Measurements from ENCODE around the gene SCGB3A1. TPM values are rescaled to one million over a fixed set of nuclear protein-coding genes. Genes with fewer than 3 reads are reported as not detected.

SCGB3A1 gene
- total and polyA plus RNA-seq, 8 donors: 1.1 to 104 (median 2.9) TPM

GRCh38 chr5:180632768-180633167 lies 41.5 kb upstream of the SCGB3A1 start:
- H3K36me3 ChIP-seq: no peaks in the 10 kb centered on the region
- no peaks in the 10 kb centered on the region for H3K27me3 ChIP-seq
- TF ChIP-seq, protein P1, sequence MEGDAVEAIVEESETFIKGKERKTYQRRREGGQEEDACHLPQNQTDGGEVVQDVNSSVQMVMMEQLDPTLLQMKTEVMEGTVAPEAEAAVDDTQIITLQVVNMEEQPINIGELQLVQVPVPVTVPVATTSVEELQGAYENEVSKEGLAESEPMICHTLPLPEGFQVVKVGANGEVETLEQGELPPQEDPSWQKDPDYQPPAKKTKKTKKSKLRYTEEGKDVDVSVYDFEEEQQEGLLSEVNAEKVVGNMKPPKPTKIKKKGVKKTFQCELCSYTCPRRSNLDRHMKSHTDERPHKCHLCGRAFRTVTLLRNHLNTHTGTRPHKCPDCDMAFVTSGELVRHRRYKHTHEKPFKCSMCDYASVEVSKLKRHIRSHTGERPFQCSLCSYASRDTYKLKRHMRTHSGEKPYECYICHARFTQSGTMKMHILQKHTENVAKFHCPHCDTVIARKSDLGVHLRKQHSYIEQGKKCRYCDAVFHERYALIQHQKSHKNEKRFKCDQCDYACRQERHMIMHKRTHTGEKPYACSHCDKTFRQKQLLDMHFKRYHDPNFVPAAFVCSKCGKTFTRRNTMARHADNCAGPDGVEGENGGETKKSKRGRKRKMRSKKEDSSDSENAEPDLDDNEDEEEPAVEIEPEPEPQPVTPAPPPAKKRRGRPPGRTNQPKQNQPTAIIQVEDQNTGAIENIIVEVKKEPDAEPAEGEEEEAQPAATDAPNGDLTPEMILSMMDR (IDR thresholded peaks at IDR 0.05): no peak
- DNase-seq: peak in 1 of 4 donors; percentile 54
- no peak overlapping the region for H3K4me3 ChIP-seq
- ATAC-seq: peak; percentile 16
- H3K4me1 ChIP-seq: no peaks in the 10 kb centered on the region
- intact Hi-C loops (cut with DNase I): no loop called here
- no peaks in the 10 kb centered on the region for H3K9me3 ChIP-seq
- H3K27ac ChIP-seq: peak overlapping the region in 1 of 2 donors; percentile 23

- peak in 1 of 4 donors; percentile 71 for DNase-seq
- no peaks in the 10 kb centered on the region for H3K36me3 ChIP-seq
- no peak overlapping the region for H3K4me3 ChIP-seq
- no peak for ATAC-seq
- intact Hi-C loops (cut with DNase I): no loop called here
- H3K27ac ChIP-seq: peak overlapping the region in 1 of 2 donors; percentile 23
- H3K4me1 ChIP-seq: no peaks in the 10 kb centered on the region
- TF ChIP-seq, protein P1 (IDR thresholded peaks at IDR 0.05): no peak
- H3K27me3 ChIP-seq: no peaks in the 10 kb centered on the region
- H3K9me3 ChIP-seq: no peaks in the 10 kb centered on the region
These were observed 40.5 kb upstream of the SCGB3A1 start for GRCh38 chr5:180631549-180632383.

DNA sequence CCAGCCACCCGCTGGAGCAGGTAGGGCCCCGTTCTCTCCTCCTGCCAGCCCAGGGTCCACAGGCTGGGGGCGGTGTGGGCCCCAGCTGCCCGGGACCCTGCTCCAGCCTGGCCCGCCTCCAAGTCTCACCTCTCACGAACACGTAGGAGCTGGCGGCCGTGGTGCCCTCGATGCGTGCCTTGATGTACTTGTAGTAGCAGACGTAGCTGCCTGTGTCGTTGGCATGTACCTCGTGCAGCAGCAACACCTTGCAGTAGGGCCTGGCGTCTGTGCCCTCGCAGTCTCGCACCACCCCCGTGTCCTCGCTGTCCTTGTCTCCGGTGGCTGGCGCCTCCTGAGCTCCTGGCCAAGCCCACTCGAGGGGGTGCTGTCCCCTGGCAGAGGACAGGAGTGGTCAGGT lies 39.1 kb upstream of the SCGB3A1 start:
- H3K9me3 ChIP-seq: no peaks in the 10 kb centered on the region
- H3K4me3 ChIP-seq: no peak overlapping the region
- TF ChIP-seq, protein P1 (IDR thresholded peaks at IDR 0.05): no peak
- no peaks in the 10 kb centered on the region for H3K36me3 ChIP-seq
- DNase-seq (peak in 1 of 4 donors; percentile 81), ATAC-seq (no peak)
- H3K27ac ChIP-seq: no peak overlapping the region
- intact Hi-C loops (cut with DNase I): no loop called here
- H3K4me1 ChIP-seq: no peaks in the 10 kb centered on the region
- no peaks in the 10 kb centered on the region for H3K27me3 ChIP-seq

- intact Hi-C loops (cut with DNase I): no loop called here
- Histone ChIP-seq H3K27ac (no peak overlapping the region), H3K36me3 (no peaks in the 10 kb centered on the region), H3K4me1 (no peaks in the 10 kb centered on the region), H3K9me3 (no peaks in the 10 kb centered on the region), H3K4me3 (no peak overlapping the region), H3K27me3 (no peaks in the 10 kb centered on the region)
- DNase-seq: peak in 1 of 4 donors; percentile 60
- no peak for ATAC-seq
- TF ChIP-seq, protein P1 (IDR thresholded peaks at IDR 0.05): no peak
These were observed 38.6 kb upstream of the SCGB3A1 start for GRCh38 chr5:180629831-180630382.
